ENCODE measurements around the gene AMFR.

Gene AMFR

DNA sequence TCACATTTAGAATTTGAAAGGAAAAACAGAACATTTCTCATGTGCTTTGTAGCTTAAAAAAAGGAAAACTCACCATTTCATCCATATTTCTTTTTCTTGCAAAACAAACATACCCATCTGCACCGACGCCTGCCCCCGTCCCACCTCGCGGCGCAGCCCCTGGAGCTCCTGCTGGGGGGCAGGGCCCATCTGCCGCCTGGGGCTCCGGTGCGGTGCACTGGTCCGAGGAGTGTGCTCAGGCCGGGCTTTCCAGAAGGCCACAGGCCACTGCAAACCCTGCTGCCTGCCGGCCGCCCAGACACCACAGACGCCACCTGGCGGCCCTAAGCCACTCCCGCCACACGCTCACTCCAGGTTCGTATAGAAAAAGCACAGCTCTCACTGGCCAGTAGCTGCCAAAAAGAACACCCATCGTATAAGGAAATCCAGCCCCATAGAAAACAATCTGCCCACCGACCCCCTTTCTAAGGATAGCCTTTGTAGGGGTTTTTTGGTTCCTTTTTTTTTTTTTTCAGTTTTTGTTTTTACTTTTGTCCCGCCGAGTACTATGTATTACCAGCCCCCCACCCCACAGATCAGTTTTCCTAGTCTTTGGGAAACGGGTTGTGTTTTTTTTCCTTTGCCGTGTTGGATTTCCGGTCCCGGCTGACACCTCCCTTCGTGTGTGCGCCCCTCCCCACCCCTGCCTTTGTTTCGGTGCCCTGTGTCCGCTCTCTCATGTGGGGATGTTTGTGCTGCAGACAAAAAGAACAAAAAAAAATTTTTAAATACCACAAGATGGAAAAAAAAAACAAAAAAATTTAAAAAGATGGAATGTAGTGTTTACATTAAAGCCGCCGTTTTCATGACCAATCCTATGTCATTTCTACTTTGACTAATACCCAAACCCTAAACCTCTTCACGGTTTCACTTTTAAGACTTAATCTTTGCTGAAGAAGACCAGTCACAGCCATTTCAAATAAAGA is 68.8 kb downstream of the AMFR start (continued):
- TF ChIP-seq KLF10 (tag by site-specific recombination; IDR thresholded peaks at IDR 0.05) (no peak), ZNF558 (tag by site-specific recombination; IDR thresholded peaks at IDR 0.05) (0 out of 2 replicates have a peak, but pooled peaks have one; percentile 31), ZNF660 (tag by site-specific recombination; IDR thresholded peaks at IDR 0.05) (peak; percentile 56), ZSCAN16 (tag by site-specific recombination; IDR thresholded peaks at IDR 0.05) (no peak), ZNF37A (tag by site-specific recombination; IDR thresholded peaks at IDR 0.05) (no peak), ZNF114 (tag by site-specific recombination; IDR thresholded peaks at IDR 0.05) (no peak), ZNF433 (tag by site-specific recombination; IDR thresholded peaks at IDR 0.05; ENCODE audit: low read depth) (no peak), ZNF16 (tag by site-specific recombination; IDR thresholded peaks at IDR 0.05; ENCODE audit: low read depth) (no peak), ZFP69B (tag by site-specific recombination; IDR thresholded peaks at IDR 0.05) (0 out of 2 replicates have a peak, but pooled peaks have one; percentile 17), ZNF211 (tag by site-specific recombination; IDR thresholded peaks at IDR 0.05; ENCODE audit: low read depth) (no peak), KLF16 (tag by site-specific recombination; IDR thresholded peaks at IDR 0.05) (no peak), ZNF585B (tag by site-specific recombination; IDR thresholded peaks at IDR 0.05) (no peak), ZNF514 (tag by site-specific recombination; IDR thresholded peaks at IDR 0.05) (no peak), ZBTB48 (tag by site-specific recombination; IDR thresholded peaks at IDR 0.05) (no peak), ZSCAN30 (tag by site-specific recombination; IDR thresholded peaks at IDR 0.05) (peak; percentile 96), ZNF146 (tag by site-specific recombination; IDR thresholded peaks at IDR 0.05) (no peak), MYNN (tag by site-specific recombination; IDR thresholded peaks at IDR 0.05; ENCODE audit: borderline replicate concordance) (no peak), ZNF394 (tag by site-specific recombination; IDR thresholded peaks at IDR 0.05; ENCODE audit: borderline replicate concordance) (no peak), ZNF843 (tag by site-specific recombination; IDR thresholded peaks at IDR 0.05) (no peak), HOXD13 (CRISPR knock-in tag; IDR thresholded peaks at IDR 0.05; ENCODE audit: borderline replicate concordance) (no peak), ZNF654 (tag by site-specific recombination; IDR thresholded peaks at IDR 0.05; ENCODE audit: low read depth) (no peak; the same call in 1 of the 2 replicates)
- TF ChIP-seq, protein P1, sequence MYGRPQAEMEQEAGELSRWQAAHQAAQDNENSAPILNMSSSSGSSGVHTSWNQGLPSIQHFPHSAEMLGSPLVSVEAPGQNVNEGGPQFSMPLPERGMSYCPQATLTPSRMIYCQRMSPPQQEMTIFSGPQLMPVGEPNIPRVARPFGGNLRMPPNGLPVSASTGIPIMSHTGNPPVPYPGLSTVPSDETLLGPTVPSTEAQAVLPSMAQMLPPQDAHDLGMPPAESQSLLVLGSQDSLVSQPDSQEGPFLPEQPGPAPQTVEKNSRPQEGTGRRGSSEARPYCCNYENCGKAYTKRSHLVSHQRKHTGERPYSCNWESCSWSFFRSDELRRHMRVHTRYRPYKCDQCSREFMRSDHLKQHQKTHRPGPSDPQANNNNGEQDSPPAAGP (tag by site-specific recombination; IDR thresholded peaks at IDR 0.05) = no peak
- TF ChIP-seq, protein P2, sequence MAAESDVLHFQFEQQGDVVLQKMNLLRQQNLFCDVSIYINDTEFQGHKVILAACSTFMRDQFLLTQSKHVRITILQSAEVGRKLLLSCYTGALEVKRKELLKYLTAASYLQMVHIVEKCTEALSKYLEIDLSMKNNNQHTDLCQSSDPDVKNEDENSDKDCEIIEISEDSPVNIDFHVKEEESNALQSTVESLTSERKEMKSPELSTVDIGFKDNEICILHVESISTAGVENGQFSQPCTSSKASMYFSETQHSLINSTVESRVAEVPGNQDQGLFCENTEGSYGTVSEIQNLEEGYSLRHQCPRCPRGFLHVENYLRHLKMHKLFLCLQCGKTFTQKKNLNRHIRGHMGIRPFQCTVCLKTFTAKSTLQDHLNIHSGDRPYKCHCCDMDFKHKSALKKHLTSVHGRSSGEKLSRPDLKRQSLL (tag by site-specific recombination; IDR thresholded peaks at IDR 0.05) = no peak
- TF ChIP-seq, protein P3, sequence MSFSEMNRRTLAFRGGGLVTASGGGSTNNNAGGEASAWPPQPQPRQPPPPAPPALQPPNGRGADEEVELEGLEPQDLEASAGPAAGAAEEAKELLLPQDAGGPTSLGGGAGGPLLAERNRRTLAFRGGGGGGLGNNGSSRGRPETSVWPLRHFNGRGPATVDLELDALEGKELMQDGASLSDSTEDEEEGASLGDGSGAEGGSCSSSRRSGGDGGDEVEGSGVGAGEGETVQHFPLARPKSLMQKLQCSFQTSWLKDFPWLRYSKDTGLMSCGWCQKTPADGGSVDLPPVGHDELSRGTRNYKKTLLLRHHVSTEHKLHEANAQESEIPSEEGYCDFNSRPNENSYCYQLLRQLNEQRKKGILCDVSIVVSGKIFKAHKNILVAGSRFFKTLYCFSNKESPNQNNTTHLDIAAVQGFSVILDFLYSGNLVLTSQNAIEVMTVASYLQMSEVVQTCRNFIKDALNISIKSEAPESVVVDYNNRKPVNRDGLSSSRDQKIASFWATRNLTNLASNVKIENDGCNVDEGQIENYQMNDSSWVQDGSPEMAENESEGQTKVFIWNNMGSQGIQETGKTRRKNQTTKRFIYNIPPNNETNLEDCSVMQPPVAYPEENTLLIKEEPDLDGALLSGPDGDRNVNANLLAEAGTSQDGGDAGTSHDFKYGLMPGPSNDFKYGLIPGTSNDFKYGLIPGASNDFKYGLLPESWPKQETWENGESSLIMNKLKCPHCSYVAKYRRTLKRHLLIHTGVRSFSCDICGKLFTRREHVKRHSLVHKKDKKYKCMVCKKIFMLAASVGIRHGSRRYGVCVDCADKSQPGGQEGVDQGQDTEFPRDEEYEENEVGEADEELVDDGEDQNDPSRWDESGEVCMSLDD (tag by site-specific recombination; IDR thresholded peaks at IDR 0.05) = no peak
- TF ChIP-seq, protein P4, sequence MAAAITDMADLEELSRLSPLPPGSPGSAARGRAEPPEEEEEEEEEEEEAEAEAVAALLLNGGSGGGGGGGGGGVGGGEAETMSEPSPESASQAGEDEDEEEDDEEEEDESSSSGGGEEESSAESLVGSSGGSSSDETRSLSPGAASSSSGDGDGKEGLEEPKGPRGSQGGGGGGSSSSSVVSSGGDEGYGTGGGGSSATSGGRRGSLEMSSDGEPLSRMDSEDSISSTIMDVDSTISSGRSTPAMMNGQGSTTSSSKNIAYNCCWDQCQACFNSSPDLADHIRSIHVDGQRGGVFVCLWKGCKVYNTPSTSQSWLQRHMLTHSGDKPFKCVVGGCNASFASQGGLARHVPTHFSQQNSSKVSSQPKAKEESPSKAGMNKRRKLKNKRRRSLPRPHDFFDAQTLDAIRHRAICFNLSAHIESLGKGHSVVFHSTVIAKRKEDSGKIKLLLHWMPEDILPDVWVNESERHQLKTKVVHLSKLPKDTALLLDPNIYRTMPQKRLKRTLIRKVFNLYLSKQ (tag by site-specific recombination; IDR thresholded peaks at IDR 0.05; ENCODE audit: borderline replicate concordance) = no peak
- TF ChIP-seq, protein P5, sequence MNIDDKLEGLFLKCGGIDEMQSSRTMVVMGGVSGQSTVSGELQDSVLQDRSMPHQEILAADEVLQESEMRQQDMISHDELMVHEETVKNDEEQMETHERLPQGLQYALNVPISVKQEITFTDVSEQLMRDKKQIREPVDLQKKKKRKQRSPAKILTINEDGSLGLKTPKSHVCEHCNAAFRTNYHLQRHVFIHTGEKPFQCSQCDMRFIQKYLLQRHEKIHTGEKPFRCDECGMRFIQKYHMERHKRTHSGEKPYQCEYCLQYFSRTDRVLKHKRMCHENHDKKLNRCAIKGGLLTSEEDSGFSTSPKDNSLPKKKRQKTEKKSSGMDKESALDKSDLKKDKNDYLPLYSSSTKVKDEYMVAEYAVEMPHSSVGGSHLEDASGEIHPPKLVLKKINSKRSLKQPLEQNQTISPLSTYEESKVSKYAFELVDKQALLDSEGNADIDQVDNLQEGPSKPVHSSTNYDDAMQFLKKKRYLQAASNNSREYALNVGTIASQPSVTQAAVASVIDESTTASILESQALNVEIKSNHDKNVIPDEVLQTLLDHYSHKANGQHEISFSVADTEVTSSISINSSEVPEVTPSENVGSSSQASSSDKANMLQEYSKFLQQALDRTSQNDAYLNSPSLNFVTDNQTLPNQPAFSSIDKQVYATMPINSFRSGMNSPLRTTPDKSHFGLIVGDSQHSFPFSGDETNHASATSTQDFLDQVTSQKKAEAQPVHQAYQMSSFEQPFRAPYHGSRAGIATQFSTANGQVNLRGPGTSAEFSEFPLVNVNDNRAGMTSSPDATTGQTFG (tag by site-specific recombination; IDR thresholded peaks at IDR 0.05; ENCODE audit: borderline replicate concordance) = no peak
- TF ChIP-seq, protein P6, sequence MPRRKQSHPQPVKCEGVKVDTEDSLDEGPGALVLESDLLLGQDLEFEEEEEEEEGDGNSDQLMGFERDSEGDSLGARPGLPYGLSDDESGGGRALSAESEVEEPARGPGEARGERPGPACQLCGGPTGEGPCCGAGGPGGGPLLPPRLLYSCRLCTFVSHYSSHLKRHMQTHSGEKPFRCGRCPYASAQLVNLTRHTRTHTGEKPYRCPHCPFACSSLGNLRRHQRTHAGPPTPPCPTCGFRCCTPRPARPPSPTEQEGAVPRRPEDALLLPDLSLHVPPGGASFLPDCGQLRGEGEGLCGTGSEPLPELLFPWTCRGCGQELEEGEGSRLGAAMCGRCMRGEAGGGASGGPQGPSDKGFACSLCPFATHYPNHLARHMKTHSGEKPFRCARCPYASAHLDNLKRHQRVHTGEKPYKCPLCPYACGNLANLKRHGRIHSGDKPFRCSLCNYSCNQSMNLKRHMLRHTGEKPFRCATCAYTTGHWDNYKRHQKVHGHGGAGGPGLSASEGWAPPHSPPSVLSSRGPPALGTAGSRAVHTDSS (tag by site-specific recombination; IDR thresholded peaks at IDR 0.05) = no peak
- TF ChIP-seq, protein P7, sequence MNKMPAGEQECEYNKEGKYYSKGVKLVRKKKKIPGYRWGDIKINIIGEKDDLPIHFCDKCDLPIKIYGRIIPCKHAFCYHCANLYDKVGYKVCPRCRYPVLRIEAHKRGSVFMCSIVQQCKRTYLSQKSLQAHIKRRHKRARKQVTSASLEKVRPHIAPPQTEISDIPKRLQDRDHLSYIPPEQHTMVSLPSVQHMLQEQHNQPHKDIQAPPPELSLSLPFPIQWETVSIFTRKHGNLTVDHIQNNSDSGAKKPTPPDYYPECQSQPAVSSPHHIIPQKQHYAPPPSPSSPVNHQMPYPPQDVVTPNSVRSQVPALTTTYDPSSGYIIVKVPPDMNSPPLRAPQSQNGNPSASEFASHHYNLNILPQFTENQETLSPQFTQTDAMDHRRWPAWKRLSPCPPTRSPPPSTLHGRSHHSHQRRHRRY (tag by site-specific recombination; IDR thresholded peaks at IDR 0.05) = no peak
